NCI-H446 treated with DMSO at 0.1 percent for 48 hours (cell line): Measurements from ENCODE around the gene IRAK3.
"Not testable (repeated sequence)": the region's sequence is repeated elsewhere in the genome, so short reads cannot be mapped to it uniquely, and the experiment has no call there.

ENCODE experiments used
- DNase-seq: peaks from one replicate; lab custom pipeline; 2025; lab: John Stamatoyannopoulos, UW

The IRAK3 gene

GRCh38 chr12:66213011-66213410, 24.0 kb downstream of the IRAK3 start:
- not testable (repeated sequence) for DNase-seq

GRCh38 chr12:66217342-66217917, 28.4 kb downstream of the IRAK3 start:
- DNase-seq = no peak

DNA sequence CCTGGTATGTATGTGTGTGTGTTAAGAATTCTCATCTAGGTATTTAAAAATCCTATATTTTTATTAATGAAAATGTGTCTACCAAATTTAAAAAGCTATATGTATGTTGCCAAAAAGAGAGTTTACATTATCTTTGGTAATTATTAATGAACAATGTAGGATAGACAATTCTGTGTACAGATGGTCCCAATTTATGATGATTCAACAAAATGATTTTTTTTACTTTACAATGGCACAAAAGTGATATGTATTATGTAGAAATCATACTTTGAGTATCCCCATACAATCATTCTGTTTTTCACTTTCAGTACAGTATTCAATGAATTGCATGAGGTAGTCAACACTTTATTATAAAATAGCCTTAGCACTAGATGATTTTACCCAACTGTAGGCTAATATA, 39.4 kb downstream of the IRAK3 start:
- no peak for DNase-seq

DNA sequence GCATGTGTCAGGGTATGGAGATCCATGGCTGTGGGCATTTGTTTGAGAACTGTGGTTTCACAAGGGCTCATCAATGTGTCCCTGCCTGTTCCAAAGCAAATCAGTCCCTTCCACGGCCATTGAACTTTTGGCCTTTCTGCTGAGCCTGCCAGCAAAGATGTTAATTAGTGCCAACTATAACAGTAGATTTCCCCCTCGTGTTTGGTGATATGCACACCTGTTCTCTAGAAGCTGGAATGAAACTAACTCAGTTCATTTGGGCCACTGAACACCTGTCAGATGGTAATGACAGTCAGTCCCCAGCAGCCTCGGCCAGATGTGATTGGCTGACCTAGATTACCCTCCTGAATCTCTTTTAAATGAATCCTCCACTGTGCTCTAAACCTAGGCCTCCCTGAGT, 43.2 kb downstream of the IRAK3 start:
- DNase-seq = no peak

DNA sequence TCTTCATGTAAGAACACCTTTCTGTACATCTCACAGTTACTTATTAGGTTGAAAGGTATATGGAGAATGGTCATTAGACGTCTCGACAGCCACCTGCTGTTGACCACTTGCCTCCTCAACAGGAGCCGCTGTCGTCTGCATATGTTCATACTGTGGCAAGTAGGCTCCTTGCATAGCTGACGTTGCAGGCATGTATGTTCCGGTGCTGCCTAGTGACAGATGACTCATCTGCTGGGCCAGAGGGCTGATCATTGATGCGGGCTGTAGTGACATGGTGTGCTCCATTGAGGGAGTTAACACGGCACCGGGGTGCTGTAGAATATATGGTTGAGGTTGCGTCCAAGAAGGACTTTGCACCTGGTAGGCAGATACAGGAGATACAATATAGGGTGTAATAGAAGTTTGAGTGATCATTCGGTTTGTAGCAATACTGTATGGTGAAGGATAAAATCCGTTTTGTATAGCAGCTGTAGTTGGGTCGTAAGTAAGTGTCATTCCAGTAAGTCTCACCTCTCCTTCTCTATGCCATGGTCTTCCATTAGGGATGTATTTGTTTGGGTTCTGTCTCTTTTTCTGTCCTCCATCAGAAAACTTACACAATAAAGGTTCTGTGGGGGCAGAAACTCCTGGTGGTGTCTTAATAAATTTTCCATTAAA, 45.2 kb downstream of the IRAK3 start:
- peak; percentile 27 for DNase-seq

- not testable (repeated sequence) for DNase-seq
Observed at GRCh38 chr12:66234773-66235625, 46.0 kb downstream of the IRAK3 start.

DNA sequence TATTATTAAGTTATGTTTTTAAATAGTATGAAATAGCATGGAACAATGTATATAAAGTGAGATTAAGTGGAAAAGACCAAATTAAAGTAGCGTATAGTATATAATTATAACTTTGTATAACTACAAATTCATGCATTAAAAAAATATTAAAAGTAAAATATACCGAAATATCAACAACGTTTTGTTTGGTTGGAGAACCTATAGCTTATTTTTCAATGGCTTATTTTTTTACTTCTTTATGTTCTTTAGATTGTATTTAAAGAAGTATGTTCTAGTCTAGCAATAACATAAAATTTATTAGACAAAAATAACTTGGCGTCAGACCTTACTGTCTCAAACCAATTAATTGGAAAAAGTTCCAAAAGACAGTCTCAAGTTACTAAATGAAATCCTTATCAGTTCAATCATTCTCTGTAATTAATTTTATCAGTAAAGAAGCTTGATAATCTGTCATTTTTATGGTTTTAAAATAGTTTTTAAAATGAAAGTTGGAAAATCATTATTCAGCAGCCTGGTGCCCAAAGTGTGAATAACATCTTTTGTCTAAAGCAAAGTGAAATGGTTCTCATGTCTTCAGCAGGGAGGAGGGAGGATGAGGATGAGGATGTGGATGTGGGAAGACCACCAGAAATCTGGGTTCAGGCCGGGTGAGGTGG, 46.7 kb downstream of the IRAK3 start:
- no peak for DNase-seq

DNA sequence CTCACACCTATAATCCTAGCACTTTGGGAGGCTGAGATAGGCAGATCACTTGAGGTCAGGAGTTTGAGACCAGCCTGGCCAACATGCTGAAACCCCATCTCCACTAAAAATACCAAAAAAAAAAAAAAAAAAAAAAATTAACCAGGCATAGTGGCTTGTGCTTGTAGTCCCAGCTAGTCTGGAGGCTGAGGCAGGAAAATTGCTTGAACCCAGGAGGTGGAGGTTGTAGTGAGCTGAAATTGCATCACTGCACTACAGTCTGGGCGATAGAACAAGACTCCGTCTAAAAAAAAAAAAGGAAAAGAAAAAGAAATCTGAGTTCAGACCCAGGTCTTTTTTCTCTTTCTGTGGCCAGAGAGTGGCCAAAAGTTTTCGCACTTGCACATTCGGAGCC, 47.3 kb downstream of the IRAK3 start:
- DNase-seq = not testable (repeated sequence)

DNA sequence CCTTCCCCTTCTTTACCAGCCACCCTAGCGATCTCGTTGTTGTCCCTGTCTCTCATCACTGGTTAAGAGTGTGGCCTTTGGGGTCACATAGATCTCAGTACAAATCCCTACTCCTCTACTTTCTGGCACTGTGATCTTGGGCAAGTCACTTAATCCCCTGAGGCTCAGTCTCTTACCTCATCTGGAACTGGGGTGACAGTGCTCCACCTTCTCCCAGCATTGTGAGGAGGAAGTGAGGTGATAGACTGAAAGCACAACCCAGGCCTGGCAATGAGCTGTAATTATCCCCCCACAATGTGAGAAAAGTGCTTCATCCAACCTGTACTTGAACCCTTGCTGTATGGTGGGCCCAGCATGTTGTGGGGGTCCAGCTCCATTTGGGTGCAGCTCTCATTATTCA, 48.0 kb downstream of the IRAK3 start:
- no peak for DNase-seq

- no peak for DNase-seq
Observed at GRCh38 chr12:66237505-66238175, 48.6 kb downstream of the IRAK3 start.

- DNase-seq = no peak
Observed at GRCh38 chr12:66239295-66239694, 50.3 kb downstream of the IRAK3 start.

GRCh38 chr12:66240096-66240820, 51.2 kb downstream of the IRAK3 start:
- DNase-seq = no peak

DNA sequence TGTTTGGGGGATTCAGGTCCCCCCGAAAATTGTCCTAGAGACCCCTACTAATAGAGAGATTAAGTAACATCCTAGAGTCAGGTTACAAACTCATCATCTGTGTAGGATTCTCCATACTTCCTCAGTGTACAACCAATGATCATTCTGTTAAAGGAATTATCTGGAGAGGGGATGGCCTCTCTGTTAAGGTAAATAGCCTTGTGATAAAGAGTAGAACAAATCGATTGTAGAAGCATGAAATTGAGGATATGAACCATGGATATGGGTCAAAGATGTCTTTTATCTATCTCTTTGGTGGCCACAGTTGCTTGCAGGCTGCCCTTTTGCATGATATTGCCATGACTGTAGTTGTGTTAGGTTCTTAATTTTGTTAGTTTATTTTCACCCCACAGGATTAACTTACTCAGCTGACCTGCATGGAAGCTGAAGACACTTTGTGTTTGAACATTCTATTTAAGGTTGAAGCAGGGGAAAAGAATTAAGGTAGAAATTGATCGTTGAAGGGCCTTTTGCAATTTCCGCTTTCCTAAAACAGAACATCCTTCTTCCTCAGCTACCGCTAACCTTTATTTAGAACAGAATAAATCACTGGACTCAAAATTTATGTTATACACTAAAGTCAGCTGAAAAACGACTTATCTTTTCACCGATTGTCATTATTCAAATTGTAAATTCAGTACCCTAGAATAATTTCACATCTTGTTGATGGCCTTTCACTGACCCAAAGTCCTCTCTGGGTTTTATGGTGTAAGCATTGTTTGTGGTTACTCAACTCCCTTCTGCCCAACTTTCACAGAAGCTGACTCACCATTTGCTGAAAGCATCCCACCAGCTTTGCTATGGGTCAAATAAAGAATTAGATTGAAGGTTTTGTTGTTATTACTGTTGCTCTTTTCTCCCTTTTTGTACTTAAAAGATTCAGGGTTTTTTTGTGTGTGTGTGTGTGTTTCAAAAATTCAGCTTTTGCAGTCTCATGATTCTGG, 52.3 kb downstream of the IRAK3 start:
- no peak for DNase-seq

- no peak for DNase-seq
Observed at GRCh38 chr12:66242311-66242710, 53.3 kb downstream of the IRAK3 start.

DNA sequence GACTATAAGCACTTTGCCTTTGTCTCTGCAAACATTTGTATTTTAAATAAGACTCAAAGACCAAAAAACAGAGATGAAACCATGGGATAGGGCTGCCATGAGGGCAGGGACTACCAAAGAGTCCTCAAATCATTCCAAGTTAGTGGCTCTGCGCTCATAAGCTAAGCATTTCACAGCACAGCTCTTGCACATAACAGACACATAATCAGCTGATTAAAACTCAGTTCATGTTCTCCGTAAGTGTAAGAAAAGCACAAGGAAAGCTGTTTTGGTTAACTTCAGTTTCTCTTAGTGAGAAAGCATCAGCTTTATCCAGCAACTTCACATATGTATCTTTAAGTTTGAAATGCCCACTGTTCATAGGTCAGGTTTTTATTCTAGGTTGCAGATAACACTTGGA, 54.9 kb downstream of the IRAK3 start:
- DNase-seq = no peak

- DNase-seq = no peak
Observed at GRCh38 chr12:66244446-66244845, 55.4 kb downstream of the IRAK3 start.

GRCh38 chr12:66247741-66248140, 58.7 kb downstream of the IRAK3 start:
- no peak for DNase-seq

- DNase-seq = no peak
Observed at GRCh38 chr12:66251049-66251448, 62.0 kb downstream of the IRAK3 start.

GRCh38 chr12:66252771-66253170, 63.8 kb downstream of the IRAK3 start:
- DNase-seq = no peak

GRCh38 chr12:66255737-66256136, 66.7 kb downstream of the IRAK3 start:
- DNase-seq = no peak
